Islet of Langerhans (tissue), 1 donor: ENCODE measurements around the gene CCDC175.

Experiments used
- FAIRE-seq: peaks from one replicate; lab custom pipeline; 2011; peaks lifted over from hg19 to GRCh38; lab: Jason Lieb, UNC

Gene CCDC175

GRCh38 chr14:59576332-59577294 is at the start of gene CCDC175:
Gene CCDC175 (minus strand): TSS chr14:59576812. CDS start chr14:59576775, 37 bp downstream.
- FAIRE-seq = peak; percentile 62

- no peak for FAIRE-seq
Observed at GRCh38 chr14:59622631-59623030, 46.0 kb upstream of the CCDC175 start.

GRCh38 chr14:59619061-59619460 is 42.4 kb upstream of the CCDC175 start:
- no peak for FAIRE-seq

GRCh38 chr14:59601056-59601455 is 24.4 kb upstream of the CCDC175 start:
- FAIRE-seq = no peak

- no peak for FAIRE-seq
Observed at GRCh38 chr14:59600211-59600945, 23.8 kb upstream of the CCDC175 start.

- FAIRE-seq = no peak
Observed at GRCh38 chr14:59595071-59595470, 18.5 kb upstream of the CCDC175 start.

GRCh38 chr14:59591641-59592370 is 15.2 kb upstream of the CCDC175 start:
- no peak for FAIRE-seq

- FAIRE-seq = no peak
Observed at GRCh38 chr14:59588101-59588500, 11.5 kb upstream of the CCDC175 start.

GRCh38 chr14:59585891-59586554 is 9.4 kb upstream of the CCDC175 start:
- no peak for FAIRE-seq

GRCh38 chr14:59583755-59584154 is 7.1 kb upstream of the CCDC175 start:
- FAIRE-seq = no peak

GRCh38 chr14:59582845-59583509 is 6.4 kb upstream of the CCDC175 start:
- FAIRE-seq = no peak

GRCh38 chr14:59582161-59582560 is 5.5 kb upstream of the CCDC175 start:
- no peak for FAIRE-seq

- no peak for FAIRE-seq
Observed at GRCh38 chr14:59580911-59581310, 4.3 kb upstream of the CCDC175 start.

- no peak for FAIRE-seq
Observed at GRCh38 chr14:59570122-59570521, 6.5 kb downstream of the CCDC175 start.

- FAIRE-seq = no peak
Observed at GRCh38 chr14:59566725-59567124, 9.9 kb downstream of the CCDC175 start.

GRCh38 chr14:59566296-59566695 is 10.3 kb downstream of the CCDC175 start:
- FAIRE-seq = no peak

GRCh38 chr14:59565087-59565486 is 11.5 kb downstream of the CCDC175 start:
- no peak for FAIRE-seq

- FAIRE-seq = no peak
Observed at GRCh38 chr14:59564366-59564765, 12.2 kb downstream of the CCDC175 start.

- no peak for FAIRE-seq
Observed at GRCh38 chr14:59547310-59547709, 29.3 kb downstream of the CCDC175 start.

GRCh38 chr14:59543873-59544272 is 32.7 kb downstream of the CCDC175 start:
- no peak for FAIRE-seq

- no peak for FAIRE-seq
Observed at GRCh38 chr14:59541731-59542130, 34.9 kb downstream of the CCDC175 start.
